Measurements from ENCODE around the gene ZP2. TPM values are rescaled to one million over a fixed set of nuclear protein-coding genes. Genes with fewer than 3 reads are reported as not detected.

Gene ZP2
- total RNA-seq = 0.33 TPM

DNA sequence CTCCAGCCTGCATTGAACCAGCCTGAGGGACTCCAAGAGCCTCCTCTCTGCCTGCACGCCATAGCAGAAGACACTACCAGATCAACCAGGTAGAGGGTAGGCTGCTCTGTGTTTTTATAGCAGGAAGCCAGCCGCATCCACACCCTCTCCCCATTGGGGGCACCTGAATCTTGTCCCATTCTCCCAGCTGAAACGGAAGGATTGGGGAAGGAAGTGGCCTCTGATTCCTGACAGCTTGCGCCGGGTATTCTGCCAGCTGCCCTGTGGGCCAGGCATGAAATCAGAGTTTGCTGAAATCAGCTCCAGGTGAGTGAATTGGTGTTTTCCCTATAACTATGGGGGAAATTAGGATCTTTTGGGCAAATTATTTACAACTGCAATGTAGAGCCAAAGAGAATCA lies at the start of gene ZP2:
Gene ZP2 (minus strand): TSS at position 89 of the 400 bp plus-strand sequence. CDS start 27 bp downstream, at position 62.

DNA sequence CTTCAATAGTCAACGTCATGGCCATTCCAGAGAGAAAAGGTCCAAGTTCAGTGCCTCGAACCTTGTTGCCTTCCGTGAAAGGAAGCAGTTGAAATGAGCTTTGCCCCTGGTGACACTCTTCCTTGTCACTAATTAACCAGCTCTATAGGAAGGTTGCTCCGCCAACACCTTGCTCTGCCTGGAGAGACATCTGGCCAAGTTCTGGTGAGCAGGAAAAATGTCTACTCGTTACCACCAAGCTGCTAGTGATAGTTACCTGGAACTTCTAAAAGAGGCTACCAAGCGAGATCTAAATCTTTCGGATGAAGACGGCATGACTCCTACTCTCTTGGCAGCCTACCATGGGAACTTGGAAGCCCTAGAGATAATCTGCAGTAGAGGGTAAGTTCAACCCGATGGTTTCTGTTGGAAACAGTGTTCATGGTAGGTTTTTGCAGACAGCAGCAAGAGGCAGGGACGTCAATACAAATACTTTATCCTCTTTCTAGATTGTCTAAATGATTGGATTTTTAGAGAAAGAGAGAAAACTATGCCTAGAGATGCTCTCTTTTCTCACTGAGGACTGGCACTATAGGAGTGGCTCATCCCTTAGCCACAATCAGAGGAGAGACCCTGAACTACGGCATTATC lies 22.3 kb upstream of the ZP2 start, which contains the start of gene ANKS4B:
Gene ANKS4B (plus strand): TSS at position 179 of the 630 bp plus-strand sequence. CDS start 39 bp downstream, at position 218.

DNA sequence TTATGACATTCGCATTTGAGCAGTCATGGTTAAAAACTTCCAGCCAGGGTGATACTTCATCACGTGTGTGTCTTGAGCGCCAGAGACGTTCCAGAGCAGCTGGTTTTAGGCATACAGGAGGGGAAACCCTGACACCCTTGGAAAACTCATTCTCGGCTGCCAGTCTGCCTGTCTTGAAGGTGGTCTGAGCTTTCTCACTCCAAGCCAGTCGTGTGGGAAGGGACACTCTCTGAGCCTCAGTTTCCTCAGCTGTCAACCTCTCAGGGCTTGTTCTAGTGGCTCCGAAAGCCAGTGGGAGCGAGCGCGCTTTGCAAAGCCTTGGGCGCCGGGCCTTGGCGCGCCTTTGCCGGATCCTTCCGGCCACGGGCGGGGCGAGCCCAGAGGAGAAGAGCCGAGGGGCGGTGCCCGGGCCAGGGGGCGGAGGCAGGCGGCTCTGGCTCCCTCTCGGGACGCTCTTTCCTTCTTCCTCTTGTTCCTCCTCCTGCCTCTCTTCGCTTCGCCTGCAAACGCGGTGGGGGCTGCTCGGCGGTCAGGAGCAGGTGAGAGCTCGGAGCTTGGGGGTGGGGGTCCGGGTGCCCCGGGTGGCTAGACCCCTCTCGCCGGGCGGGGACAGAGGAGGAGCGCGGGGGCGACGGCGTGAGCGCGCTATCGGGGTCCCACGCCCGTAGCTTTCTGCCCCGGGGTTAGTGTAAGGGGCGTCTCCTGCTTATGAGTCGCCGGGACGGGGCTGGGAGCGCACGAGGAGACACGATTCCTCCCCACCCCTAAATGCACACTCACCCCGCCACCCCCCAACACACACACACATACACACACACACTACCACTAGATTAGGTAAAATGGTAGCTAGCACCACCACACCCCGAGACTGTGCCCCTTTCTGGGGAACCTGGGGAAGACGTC lies 52.9 kb downstream of the ZP2 start, which contains the start of gene LDAF1:
Gene LDAF1 (plus strand): TSS at position 467 of the 903 bp plus-strand sequence. CDS start 2,509 bp downstream, outside the sequence.

DNA sequence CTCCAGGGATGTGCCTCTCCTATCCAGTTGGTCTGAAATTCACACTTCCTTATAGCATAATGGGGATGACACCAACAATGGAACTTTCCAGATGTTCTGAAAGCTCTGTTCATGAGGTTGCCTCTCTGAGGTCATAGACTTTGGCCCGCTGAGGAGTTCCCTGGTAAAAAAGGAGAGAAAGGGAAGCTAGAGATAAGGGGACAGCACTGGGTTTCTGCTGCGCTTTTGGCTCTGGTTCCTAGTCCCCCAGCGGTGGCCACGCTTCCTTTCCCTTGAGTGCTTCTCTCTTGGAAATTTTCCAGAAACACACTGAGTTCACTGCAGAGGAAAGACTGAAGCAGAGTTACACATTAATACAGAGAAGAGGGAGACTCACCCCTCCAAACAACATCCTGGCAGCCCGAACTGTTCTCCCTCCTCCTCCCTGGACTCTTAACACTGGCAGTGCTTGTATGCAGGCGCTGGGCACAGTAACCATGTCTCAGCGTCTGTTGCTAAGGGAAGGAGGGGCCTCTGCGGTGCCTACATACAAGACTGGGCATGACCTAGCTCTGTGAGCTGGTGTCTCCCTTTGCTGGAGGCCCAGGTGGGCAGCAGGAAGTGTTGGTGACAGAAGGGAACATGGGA lies 60.9 kb downstream of the ZP2 start, which contains the start of gene DNAH3:
Gene DNAH3 (minus strand): TSS at position 472 of the 627 bp plus-strand sequence. CDS start 527 bp downstream, outside the sequence.

Other genes with a start within 250 kb of the ZP2 start
- gene DNAH3, start 60.7 kb downstream of the ZP2 start, total RNA-seq = not detected
- 43.0 TPM for gene LDAF1, start 52.9 kb downstream of the ZP2 start, total RNA-seq
- 0.05 TPM for gene ANKS4B, start 22.1 kb upstream of the ZP2 start, total RNA-seq
- 58.2 TPM for gene CRYM, start 66.7 kb upstream of the ZP2 start, total RNA-seq

Measured in camera-type eye (tissue), 1 donor.